ENCODE measurements around the gene BCLAF3. TPM values are rescaled to one million over a fixed set of nuclear protein-coding genes. Genes with fewer than 3 reads are reported as not detected.

Gene BCLAF3
- total and polyA plus RNA-seq, 2 of the 4 experiments (the other 2 are of a cell fraction), result 1.6 TPM

DNA sequence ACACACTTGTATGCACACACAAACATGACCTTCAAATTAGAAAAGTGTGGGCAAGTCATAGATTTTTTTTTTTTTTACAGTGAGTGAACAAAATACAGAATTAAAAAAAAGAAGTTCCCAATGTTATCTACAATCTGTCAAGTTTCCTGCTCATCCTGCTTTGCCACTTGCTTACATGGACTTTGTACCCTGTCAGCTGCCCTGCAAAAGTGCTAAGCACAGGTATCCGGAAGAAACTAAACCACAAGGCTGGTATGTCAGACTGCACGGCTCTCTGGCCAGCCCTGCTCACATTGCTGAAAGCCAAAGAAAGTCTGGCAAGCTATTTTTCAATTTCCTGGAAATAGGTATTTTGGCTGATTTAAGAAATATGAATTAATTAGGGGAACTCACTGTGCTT, 38.9 kb upstream of the BCLAF3 start:
- H3K4me3 ChIP-seq (ENCODE audit: insufficient read depth, low read depth, low read length), result no peak overlapping the region
- no peak overlapping the region for H3K14ac ChIP-seq (replicated peaks; ENCODE audit: low read depth, low read length)

More for the DNA sequence above, 38.9 kb upstream of the BCLAF3 start:
- POLR2A ChIA-PET (ENCODE audit: unreplicated experiment), result no interaction called here
- no peak overlapping the region for H2BK120ac ChIP-seq (ENCODE audit: low read depth, low read length)
- H3K23ac ChIP-seq (ENCODE audit: low read depth, low read length), result no peak overlapping the region
- H2BK5ac ChIP-seq (ENCODE audit: low read depth, low read length, poor library complexity, severe bottlenecking), result no peak overlapping the region
- H3K56ac ChIP-seq (ENCODE audit: extremely low read depth, insufficient read depth, low read length), result no peak overlapping the region
- no peak for ATAC-seq (ENCODE audit: low read depth)
- no peak overlapping the region for H3K18ac ChIP-seq (ENCODE audit: low read depth, low read length)
- H4K20me1 ChIP-seq (ENCODE audit: insufficient read depth, low read length), result no peaks in the 10 kb centered on the region
- no peak overlapping the region for H4K8ac ChIP-seq (ENCODE audit: low read depth in 2 of 2, low read length in 2 of 2)
- no peak for DNase-seq
- H2BK15ac ChIP-seq (ENCODE audit: low read depth, low read length), result no peak overlapping the region
- in situ Hi-C loops (cut with MboI; ENCODE audit: low sequenced_read_pairs) (no loop called here), intact Hi-C loops (cut with micrococcal nuclease) (no loop called here), dilution Hi-C loops (cut with HindIII; ENCODE audit: low sequenced_read_pairs, unreplicated experiment) (no loop called here)
- TF ChIP-seq MAFK (IDR thresholded peaks at IDR 0.05; ENCODE audit: low read depth, low read length) (no peak), BHLHE40 (IDR thresholded peaks at IDR 0.05; ENCODE audit: low read depth, low read length) (no peak), RCOR1 (IDR thresholded peaks at IDR 0.05; ENCODE audit: insufficient replicate concordance, low read length) (no peak), NFE2L2 (IDR thresholded peaks at IDR 0.05; ENCODE audit: low read depth, low read length) (no peak), FOS (IDR thresholded peaks at IDR 0.05; ENCODE audit: low read depth, low read length) (no peak), MAZ (IDR thresholded peaks at IDR 0.05; ENCODE audit: borderline replicate concordance, low read depth, low read length) (no peak), RFX5 (IDR thresholded peaks at IDR 0.05; ENCODE audit: low read depth, low read length) (no peak)
- no peak overlapping the region for H4K5ac ChIP-seq (ENCODE audit: low read depth, low read length)
- no peak overlapping the region for H4K91ac ChIP-seq (ENCODE audit: insufficient read depth, low read depth, low read length)
- H2AK9ac ChIP-seq (replicated peaks; ENCODE audit: low read depth, low read length, poor library complexity), result no peak overlapping the region
- no peaks in the 10 kb centered on the region for H3K79me1 ChIP-seq (ENCODE audit: low read depth in 1 of 2, low read length in 2 of 2)
- no peaks in the 10 kb centered on the region for H3K36me3 ChIP-seq (ENCODE audit: control insufficient read depth, insufficient read depth, low read length)
- H3K27me3 ChIP-seq (ENCODE audit: control insufficient read depth, insufficient read depth, low read length), result peaks cover 11% of the 10 kb centered on the region
- no peak overlapping the region for H2BK20ac ChIP-seq (ENCODE audit: low read depth, low read length)
- no peak overlapping the region for H2AFZ ChIP-seq (replicated peaks; ENCODE audit: low read length, poor library complexity)
- H3K4me2 ChIP-seq (ENCODE audit: low read depth, low read length), result no peak overlapping the region
- H2AK5ac ChIP-seq (ENCODE audit: low read depth, low read length), result no peak overlapping the region
- WGBS, 2 experiments (ENCODE audit: extremely low coverage in 2 of 2, insufficient read length in 1 of 2), result 100% methylated on average over 1 of the region's 2 CpGs; no CpG with 5 or more reads in 1 of the 2 experiments
- CTCF ChIA-PET, result no interaction called here
- no peak overlapping the region for H3K9ac ChIP-seq (ENCODE audit: low read depth, low read length)
- H3K27ac ChIP-seq (ENCODE audit: insufficient read depth, low read length), result no peak overlapping the region
- H3K4ac ChIP-seq (ENCODE audit: low read depth, low read length), result no peak overlapping the region
- no peaks in the 10 kb centered on the region for H3K4me1 ChIP-seq (ENCODE audit: control insufficient read depth, insufficient read depth, low read length)
- BruUV-seq (replicated peaks), result no TSS peak
- no peaks in the 10 kb centered on the region for H3K9me1 ChIP-seq (ENCODE audit: insufficient read depth, low read length)
- H3K9me3 ChIP-seq (ENCODE audit: control insufficient read depth, insufficient read depth, low read length), result no peaks in the 10 kb centered on the region; the same call in 1 of the 2 replicates
